DMS53 (cell line): Measurements from ENCODE around the gene IRF2.
A peak's percentile ranks its signal among the peaks of the same experiment; 100 is the strongest.

Experiments
- DNase-seq: peaks from one replicate; lab custom pipeline; 2025; lab: John Stamatoyannopoulos, UW

Gene IRF2

GRCh38 chr4:184473499-184474262 is 669 bp downstream of the IRF2 start:
- DNase-seq: peak; percentile 70

- peak; percentile 84 for DNase-seq
These were observed 1.5 kb downstream of the IRF2 start for GRCh38 chr4:184472614-184473498.

- peak; percentile 63 for DNase-seq
These were observed 2.3 kb downstream of the IRF2 start for GRCh38 chr4:184471881-184472613.

- no peak for DNase-seq
These were observed 3.6 kb downstream of the IRF2 start for GRCh38 chr4:184470785-184471110.

GRCh38 chr4:184466634-184467033 is 7.7 kb downstream of the IRF2 start:
- no peak for DNase-seq

GRCh38 chr4:184464759-184465454 is 9.4 kb downstream of the IRF2 start:
- no peak for DNase-seq

GRCh38 chr4:184463856-184464255 is 10.5 kb downstream of the IRF2 start:
- DNase-seq: no peak

GRCh38 chr4:184463158-184463557 is 11.2 kb downstream of the IRF2 start:
- DNase-seq: no peak

- peak; percentile 84 for DNase-seq
These were observed 11.6 kb downstream of the IRF2 start for GRCh38 chr4:184462724-184463123.

- no peak for DNase-seq
These were observed 12.5 kb downstream of the IRF2 start for GRCh38 chr4:184461711-184462441.

GRCh38 chr4:184460499-184461285 is 13.7 kb downstream of the IRF2 start:
- DNase-seq: no peak

- no peak for DNase-seq
These were observed 14.9 kb downstream of the IRF2 start for GRCh38 chr4:184459413-184459812.

GRCh38 chr4:184457535-184458249 is 16.7 kb downstream of the IRF2 start:
- no peak for DNase-seq

GRCh38 chr4:184456337-184456736 is 18.0 kb downstream of the IRF2 start:
- DNase-seq: no peak

- DNase-seq: no peak
These were observed 19.1 kb downstream of the IRF2 start for GRCh38 chr4:184455299-184455698.

- no peak for DNase-seq
These were observed 20.8 kb downstream of the IRF2 start for GRCh38 chr4:184453365-184454160.

- no peak for DNase-seq
These were observed 21.6 kb downstream of the IRF2 start for GRCh38 chr4:184452740-184453139.

GRCh38 chr4:184451726-184452125 is 22.6 kb downstream of the IRF2 start:
- DNase-seq: no peak
